Fibroblast of skin of back (primary cell): ENCODE measurements around the gene TRIP6.
"Not testable (repeated sequence)": the region's sequence is repeated elsewhere in the genome, so short reads cannot be mapped to it uniquely, and the experiment has no call there.

Experiments
- DNase-seq: peaks from one replicate; pipeline ENCODE4 v3.0.0-alpha.2; 2013

TRIP6 gene

DNA sequence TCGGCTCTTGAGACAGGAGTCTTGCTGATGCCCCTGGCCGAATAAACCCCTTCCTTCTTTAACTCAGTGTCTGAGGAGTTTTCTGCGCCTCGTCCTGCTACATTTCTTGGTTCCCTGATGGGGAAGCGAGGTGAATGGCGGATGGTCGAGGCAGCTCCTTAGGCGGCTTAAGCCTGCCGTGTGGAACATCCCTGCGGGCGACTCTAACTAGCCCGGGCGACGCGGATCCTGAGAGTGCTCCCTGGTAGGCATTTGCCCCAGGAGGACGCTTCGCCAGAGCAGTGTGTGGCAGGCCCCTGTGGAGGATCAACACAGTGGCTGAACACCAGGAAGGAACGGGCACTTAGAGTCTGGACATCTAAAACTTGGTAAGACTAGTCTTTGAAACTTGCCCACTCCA is 27.8 kb upstream of the TRIP6 start:
- DNase-seq: no peak

DNA sequence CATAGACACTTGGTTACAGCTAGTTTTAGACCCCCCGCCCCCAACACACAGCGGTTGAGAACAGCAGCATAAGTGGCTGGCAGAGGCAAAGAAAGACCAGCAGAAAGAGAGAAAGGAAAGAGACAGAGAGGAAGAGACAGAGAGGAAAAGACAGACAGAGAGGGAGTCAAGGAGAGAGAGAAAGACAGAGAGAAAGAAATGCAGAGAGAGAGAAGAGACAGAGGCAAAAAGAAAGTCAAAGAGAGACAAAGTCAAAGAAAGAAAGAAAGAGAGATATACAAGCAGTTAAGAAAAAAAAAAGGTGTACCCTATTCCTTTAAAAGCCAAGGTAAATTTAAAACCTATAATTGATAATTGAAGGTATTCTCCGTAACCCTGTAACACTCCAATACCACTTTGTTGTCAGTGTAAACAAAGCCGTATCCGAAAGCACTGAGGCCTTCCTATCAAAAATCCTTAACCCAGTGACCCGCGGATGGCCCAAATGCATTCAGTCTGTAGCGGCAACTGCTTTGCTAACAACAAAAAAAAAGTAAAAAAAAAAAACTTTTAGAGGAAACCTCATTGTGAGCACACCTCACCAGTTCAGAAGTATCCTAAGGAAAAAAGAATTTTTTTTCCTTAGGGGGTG is 26.6 kb upstream of the TRIP6 start:
- no peak for DNase-seq

DNA sequence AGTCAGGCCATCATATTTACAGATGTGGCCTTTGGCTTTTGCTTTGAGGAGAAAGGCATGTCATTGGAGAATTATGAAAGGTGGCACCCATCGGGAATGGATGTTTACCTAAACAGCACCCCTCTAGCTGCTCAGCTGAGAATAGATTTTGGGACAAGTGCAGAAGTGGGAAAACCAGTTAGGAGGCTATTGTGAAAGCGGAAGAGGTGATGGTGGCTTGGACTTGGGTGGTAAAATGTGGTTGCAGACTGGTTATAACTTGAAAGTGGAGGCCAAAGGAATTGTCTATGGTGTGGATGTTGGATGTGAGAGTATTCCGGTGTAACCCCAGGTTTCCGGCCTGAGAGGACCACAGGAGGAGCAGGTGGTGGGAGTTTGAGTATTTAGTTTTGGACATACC is 19.8 kb upstream of the TRIP6 start:
- no peak for DNase-seq

DNA sequence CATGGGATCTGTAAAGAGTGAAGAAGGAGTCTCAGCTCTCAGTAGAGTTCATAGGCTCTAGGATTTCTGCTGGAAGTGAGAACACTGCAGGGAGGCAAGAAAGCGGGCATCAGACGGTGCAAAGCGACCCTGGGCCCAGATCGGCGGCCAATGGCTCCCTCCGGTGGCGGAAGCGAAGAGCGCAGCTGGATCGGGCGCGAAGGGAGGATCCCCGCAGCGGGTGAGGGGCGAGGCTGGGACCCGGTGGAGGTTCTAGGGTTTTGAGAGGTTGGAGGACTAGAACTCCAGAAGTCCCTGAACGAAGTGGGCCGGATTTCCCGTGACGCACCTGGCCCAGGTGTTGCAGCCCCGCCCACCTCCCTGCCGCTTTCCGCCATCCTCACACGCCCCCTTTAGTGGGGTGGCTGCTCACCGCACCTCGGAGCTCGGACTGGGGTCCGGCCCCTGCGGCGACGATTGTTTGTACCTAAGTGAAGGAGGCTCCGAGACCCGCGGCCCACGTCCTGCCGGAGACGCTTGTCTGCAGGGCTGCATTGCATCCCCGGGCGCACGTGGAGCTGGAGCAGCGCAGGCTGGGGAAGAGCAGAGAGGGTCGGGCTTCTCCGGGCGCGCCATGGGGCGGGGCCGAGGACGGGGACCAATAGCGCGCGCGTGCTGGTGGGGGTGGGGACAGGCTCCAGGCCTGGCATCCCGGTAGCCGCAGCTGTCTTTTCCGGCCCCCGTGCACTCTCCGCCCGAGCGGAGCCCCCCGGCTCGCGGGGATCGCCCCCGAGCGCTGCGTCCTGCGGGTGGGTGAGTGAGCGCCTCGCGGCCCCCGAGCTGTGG is 14.9 kb upstream of the TRIP6 start, which contains the start of gene SLC12A9:
Gene SLC12A9, plus strand, starts transcription at position 666 of the 825 bp plus-strand sequence. CDS start 1,485 bp downstream, outside the sequence.
- DNase-seq: peak; percentile 92

DNA sequence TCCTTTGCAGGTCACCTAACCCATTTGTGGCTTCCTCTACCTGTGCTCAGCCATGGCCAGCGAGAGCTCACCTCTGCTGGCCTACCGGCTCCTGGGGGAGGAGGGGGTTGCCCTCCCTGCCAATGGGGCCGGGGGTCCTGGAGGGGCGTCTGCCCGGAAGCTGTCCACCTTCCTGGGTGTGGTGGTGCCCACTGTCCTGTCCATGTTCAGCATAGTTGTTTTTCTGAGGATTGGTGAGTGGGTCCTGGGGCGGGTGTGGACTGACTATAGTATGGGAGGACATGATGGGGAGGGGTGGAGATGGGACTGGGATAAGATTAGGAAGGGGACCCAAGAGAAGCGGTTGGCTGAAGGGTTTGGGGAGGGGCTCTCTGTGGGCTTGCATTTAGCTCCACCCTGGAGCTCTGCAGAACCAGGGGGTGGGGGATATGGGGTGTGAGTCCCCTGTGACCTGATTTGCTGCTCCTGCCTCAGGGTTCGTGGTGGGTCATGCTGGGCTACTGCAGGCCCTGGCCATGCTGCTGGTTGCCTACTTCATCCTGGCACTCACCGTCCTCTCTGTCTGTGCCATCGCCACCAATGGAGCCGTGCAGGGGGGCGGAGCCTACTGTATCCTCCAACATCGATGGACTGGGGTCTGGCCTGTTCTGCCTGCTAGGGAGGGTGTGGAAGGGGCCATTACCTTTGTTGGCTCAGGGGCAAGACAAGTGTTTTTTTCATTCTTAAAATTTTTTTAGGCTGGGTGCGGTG is 12.9 kb upstream of the TRIP6 start:
- no peak for DNase-seq

DNA sequence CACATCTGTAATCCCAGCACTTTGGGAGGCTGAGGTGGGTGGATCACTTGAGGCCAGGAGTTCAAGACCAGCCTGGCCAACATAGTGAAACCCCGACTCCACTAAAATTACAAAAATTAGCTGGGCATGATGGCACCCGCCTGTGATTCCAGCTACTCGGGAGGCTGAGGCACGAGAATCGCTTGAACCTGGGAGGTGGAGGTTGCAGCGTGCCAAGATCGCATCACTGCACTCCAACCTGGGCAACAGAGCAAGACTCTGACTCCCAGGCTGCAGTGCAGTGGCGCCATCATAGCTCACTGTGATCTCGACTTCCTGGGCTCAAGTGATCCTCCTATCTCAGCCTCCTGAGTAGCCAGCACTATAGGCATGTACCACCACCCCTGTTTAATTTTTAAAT is 12.3 kb upstream of the TRIP6 start:
- not testable (repeated sequence) for DNase-seq

DNA sequence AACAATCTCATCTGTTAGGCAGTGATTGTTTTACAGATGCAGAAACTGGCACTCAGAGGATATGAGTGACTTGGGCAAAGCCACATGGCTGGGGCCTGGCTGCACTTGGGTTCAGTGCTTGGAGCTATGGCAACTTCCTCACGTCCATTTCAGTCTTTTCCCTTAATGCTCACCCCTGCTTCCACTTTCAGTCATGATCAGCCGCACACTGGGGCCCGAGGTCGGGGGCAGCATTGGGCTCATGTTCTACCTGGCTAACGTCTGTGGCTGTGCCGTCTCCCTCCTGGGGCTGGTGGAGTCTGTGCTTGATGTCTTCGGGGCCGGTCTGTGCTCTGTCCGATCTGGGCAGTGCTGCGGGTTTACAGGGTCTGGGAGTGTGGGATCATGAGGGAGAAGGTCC is 11.7 kb upstream of the TRIP6 start:
- DNase-seq: no peak

DNA sequence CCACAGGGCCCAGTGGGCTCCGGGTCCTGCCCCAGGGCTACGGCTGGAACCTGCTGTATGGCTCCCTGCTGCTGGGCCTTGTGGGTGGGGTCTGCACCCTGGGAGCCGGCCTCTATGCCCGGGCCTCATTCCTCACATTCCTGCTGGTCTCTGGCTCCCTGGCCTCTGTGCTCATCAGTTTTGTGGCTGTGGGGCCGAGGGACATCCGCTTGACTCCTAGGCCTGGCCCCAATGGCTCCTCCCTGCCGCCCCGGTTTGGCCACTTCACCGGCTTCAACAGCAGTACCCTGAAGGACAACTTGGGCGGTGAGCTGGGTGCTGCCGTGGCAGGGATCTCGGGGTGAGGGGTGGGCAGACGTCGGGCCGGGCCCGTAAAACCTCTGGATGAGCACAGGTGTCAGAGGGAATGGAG is 10.3 kb upstream of the TRIP6 start:
- no peak for DNase-seq

DNA sequence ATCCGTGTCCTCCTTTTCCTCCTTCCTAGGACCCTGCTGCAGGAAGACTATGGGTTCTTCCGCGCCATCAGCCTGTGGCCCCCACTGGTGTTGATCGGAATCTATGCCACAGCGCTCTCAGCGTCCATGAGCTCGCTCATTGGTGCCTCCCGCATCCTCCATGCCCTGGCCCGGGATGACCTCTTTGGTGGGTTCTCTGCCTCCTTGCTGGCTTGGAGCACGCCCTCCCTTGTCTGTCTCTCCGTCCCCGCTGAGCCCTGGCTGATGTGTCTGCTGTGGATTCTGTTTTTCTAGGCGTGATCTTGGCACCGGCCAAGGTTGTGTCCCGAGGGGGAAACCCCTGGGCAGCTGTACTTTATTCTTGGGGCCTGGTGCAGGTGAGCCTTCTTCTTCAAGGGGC is 7.3 kb upstream of the TRIP6 start:
- no peak for DNase-seq

DNA sequence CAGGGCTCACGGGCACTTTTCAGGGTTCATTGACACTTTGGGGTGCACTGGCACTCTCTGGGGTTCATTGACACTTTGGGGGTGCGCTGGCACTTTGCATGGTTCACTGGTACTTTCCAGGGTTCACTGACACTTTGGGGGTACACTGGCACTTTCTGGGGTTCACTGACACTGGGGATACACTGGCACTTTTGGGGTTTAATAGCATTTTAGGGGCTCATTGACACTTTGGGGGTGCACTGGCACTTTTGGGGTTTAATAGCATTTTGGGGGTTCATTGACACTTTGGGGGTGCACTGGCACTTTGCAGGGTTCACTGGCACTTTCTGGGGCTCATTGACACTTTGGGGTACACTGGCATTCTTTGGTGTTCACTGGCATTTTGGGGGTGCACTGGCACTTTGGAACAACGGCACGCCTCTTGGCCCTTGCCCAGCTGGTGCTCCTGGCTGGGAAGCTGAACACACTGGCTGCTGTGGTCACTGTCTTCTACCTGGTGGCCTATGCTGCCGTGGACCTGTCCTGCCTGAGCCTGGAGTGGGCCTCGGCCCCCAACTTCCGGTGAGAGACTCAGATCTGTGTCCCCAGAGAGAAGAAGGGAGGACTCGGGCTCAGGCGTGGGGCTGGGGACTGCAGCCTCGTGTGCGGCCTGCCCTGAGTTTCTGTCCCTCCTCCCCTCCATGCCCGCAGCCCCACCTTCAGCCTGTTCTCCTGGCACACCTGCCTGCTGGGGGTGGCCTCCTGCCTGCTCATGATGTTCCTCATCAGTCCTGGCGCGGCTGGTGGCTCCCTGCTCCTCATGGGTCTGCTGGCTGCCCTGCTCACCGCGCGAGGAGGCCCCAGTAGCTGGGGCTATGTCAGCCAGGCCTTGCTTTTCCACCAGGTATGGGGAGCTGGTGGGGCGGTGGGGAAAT is 6.2 kb upstream of the TRIP6 start:
- DNase-seq: no peak

DNA sequence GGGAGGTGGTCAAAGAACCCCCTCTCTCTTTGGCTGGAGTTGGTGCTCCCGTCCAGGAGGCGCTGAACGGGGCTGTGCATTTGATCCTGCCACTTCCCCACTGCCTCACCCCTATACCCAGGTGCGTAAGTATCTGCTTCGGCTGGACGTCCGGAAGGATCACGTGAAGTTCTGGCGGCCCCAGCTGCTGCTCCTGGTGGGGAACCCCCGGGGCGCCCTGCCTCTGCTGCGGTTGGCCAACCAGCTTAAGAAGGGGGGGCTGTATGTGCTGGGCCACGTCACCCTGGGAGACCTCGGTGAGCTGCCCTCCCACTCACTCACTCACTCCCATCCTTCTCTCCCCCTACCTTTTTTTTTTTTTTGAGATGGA is 5.6 kb upstream of the TRIP6 start:
- DNase-seq: no peak

DNA sequence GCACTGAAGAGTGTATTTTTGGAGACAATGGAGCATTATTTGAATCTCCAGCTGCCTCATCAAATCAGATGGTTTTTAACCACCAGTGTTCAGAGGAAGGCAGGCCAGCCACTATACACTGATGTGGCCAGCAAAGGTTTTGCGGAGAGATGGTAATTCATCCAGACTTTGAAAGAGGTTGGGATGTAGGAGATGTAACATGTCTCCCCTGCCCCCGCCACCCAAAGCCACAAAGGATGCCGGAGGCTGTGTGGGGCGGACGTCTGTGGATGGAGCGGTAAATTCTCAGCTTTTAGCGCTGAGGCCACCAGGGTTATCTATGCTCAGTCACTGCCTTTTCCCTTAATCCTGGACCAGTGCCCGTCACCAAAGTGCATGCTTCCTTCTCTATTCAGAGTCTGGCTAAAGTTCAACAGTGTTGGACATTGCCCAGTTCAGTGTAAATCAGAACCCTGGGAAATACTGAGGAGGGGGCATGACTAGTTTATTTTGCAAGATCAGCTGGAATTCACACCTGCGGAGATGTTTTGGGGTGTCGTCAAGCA is 3.7 kb upstream of the TRIP6 start:
- DNase-seq: no peak

DNA sequence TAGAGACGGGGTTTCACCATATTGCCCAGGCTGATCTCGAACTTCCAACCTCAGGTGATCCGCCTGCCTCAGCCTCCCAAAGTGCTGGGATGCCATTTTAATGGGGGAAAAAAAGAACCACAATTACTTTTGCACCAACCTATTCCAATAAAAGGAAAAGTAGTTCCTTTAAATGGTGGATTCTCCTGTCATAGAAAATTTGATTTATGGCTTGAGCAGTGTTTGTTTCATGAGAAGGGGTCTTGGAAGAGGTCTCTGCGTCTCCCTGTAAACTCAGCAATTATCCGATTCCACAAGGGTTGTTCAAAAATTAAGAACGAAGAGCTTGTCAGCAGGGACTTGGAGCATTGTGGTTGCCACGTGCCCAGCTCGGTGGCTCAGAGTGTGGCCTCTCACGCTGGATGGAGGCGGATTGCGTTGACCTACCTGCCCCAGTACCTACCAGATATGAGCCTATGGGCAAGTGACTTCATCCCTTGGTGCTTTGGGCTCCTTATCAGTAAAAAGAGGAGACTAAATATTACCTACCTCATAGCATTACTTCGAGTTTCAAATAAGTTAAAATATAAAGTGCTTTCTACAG is 2.8 kb upstream of the TRIP6 start:
- no peak for DNase-seq

DNA sequence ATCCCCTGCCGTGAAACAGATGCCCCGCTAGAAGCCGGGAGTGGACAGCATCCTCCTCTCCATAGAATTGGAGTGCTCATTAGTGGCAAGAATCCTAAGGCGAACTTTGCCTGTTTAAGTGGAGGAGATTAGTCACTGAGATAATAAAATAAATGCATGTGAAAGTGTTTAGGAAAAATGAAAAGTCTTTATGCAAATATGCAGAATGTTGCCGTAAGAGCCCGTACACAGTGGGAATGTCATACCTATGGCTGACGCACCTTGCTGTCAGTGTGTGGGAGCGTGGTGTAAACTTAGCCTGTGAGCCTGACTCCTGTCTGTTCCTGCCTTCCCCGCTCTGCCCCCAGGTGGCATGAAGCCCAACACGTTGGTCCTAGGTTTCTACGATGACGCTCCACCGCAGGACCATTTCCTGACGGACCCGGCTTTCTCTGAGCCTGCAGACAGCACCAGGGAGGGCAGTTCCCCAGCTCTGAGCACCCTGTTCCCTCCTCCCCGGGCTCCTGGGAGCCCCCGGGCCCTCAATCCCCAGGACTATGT is 1.7 kb upstream of the TRIP6 start:
- no peak for DNase-seq

DNA sequence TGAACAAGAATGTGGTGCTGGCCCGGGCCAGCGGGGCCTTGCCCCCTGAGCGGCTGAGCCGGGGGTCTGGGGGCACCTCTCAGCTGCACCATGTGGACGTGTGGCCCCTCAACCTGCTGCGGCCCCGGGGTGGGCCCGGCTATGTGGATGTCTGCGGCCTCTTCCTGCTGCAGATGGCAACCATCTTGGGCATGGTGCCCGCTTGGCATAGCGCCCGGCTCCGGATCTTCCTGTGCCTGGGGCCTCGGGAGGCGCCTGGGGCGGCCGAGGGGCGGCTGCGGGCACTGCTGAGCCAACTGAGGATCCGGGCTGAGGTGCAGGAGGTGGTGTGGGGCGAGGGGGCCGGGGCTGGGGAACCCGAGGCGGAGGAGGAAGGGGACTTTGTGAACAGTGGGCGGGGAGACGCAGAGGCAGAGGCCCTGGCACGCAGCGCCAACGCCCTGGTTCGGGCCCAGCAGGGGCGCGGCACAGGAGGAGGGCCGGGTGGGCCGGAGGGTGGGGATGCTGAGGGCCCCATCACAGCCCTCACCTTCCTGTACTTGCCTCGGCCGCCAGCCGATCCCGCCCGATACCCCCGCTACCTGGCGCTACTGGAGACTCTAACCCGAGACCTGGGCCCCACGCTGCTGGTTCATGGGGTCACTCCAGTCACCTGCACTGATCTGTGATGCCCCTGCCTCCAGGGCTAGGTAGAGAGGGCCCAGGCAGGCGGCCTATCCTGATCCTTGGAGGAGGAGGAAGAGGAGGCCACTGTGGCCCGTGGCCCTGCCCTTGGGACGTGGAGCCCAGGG is 1.1 kb upstream of the TRIP6 start:
- no peak for DNase-seq

DNA sequence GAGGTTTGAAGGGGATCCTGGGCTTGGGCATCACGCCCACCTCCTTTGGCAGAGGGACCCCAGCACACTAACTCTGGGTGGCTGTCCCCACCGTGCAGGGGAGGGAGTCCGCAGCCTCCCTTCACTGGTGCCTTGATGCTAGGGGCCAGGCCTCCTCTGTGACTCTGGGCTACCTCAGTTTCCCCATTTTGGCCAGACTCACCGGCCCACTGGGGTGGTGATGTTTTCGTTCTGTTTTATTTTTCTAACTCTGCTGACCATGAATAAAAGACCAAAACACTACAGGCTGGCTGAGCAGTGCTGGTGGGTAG is 503 bp upstream of the TRIP6 start:
- no peak for DNase-seq

DNA sequence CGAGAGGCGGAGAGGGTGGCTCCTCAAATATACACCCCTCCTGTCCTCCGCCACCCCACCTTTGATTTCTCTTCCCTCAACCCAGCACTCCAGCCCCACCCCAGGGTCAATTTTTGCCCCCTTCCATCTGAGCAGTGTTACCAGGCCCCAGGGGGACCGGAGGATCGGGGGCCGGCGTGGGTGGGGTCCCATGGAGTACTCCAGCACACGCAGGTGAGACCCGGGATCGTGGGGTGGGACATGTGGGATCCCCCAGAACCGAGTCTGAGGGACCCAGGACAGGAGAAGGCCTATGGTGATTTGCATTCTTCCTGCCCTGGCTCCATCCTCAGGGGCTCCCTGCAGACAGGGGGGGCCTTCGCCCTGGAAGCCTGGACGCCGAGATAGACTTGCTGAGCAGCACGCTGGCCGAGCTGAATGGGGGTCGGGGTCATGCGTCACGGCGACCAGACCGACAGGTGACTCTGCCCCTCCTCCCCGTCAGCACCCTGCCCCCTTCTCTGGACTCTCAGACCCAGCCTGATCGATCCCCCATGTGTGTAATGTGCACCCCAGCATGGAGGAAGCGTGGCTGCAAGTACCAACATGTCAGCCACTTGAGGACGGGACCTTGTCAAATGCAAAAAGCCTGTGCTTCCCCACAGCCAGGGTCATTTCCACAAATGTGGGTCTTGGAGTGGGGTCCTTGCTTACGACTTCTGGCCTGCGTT is 744 bp downstream of the TRIP6 start:
- DNase-seq: no peak

DNA sequence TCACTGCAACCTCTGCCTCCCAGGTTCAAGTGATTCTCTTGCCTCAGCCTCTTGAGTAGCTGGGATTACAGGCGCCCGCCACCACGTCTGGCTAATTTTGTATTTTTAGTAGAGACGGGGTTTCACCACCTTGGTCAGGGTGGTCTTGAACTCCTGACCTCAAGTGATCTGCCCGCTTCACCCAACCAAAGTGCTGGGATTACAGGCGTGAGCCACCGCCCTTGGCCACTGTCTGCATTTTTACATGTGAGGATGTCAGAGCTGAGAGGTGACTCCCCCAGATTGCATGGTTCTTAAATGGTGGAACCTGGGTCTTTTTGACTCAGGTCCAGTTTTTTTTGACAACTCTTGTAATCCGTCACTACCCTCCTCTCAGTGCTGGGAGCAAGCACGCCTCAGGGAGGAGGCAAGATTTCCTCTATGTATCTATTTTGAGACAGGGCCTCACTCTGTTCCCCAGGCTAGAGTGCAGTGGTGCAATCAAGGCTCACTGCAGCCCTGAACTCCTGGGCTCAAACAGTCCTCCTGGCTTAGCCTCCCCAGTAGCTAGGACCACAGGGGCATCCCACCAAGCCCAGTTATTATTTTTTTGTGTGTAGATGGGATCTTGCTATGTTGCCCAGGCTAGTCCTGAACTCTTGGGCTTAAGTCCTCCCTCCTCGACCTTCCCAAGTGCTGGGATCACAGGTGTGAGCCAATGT is 6.6 kb downstream of the TRIP6 start:
- DNase-seq: no peak

DNA sequence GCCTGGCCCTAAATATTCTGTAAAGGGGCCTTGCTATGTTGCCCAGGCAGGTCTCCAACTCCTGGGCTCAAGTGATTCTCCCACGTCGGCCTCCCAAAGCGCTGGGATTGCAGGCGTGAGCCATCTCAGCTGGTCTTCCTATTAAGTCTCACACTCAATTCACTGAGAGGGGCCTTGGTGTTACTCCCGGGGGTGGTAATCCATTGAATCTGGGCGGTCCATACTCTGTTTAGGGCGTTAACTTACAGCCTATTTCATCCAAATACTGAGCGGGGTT is 7.1 kb downstream of the TRIP6 start:
- DNase-seq: no peak
